ENCODE data around the gene PTPN14.

- TF ChIP-seq POLR2A (IDR thresholded peaks at IDR 0.05) (no peak), CTCF (IDR thresholded peaks at IDR 0.05) (no peak), EP300 (IDR thresholded peaks at IDR 0.05; ENCODE audit: low read depth) (no peak)
Measured at GRCh38 chr1:214548988-214549387, 2.4 kb downstream of the PTPN14 start.

All from transverse colon (tissue), 3 donors.